ENCODE data around the gene H1-8. TPM values are rescaled to one million over a fixed set of nuclear protein-coding genes. Genes with fewer than 3 reads are reported as not detected.

Gene H1-8
- total RNA-seq, 1 experiment from 2014 or later = not detected

DNA sequence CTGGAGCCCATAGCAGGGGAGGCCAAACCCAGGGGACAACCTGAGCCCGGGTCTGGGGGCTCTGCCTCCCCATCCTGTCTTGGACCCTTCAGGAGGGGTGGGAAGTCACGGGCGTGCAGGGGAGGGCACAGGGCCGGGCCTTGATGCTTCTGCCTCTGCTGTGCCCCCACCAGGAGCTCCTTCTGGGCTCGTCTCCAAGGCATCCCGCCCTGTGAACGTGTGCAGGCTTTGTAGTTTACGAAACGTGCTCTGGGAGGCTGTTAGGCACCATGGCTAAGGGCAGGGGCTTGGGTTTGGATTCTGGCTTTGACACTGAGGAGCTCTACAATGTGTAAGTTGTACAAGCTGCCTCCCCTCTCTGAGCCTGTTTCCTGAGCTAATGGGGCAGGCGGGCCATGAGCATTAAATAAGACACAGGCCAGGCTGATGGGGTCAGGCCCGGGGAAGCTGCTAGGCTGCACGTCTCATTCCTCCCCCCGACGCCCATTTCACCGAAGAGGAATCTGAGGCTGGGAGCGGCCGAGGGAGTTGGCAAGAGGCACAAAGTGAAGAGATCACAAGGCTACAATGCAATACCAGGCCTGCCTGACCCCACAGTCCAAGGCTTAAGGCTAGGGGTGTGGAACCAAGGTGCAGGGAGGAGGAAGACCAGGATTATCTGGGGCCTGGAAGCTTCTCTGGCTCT lies 43.9 kb downstream of the H1-8 start:
- Histone ChIP-seq H3K4me2 (ENCODE audit: insufficient read depth, insufficient read length, low read length) (no peak overlapping the region), H3K56ac (ENCODE audit: insufficient read length, low read depth, low read length) (no peak overlapping the region), H3K4ac (ENCODE audit: low read depth, low read length) (no peak overlapping the region), H3T11ph (ENCODE audit: low read length) (no peak overlapping the region), H4K91ac (ENCODE audit: insufficient read length, low read depth, low read length) (no peak overlapping the region), H4K5ac (ENCODE audit: insufficient read length, low read depth, low read length) (no peak overlapping the region), H4K20me1 (ENCODE audit: control insufficient read depth, insufficient read depth, insufficient read length) (no peaks in the 10 kb centered on the region), H2BK20ac (ENCODE audit: low read depth, low read length, poor library complexity, severe bottlenecking) (no peak overlapping the region), H3K23me2 (ENCODE audit: insufficient read length, low read depth, low read length, poor library complexity, severe bottlenecking) (no peaks in the 10 kb centered on the region), H3K23ac (ENCODE audit: insufficient read length, low read depth, low read length) (no peak overlapping the region), H3K9me3 (ENCODE audit: control insufficient read depth, low read depth, low read length) (no peaks in the 10 kb centered on the region), H3K4me1 (ENCODE audit: insufficient read depth, low read length) (peaks cover 4% of the 10 kb centered on the region; the same call in 1 of the 2 replicates), H2BK120ac (ENCODE audit: low read depth, low read length, poor library complexity, severe bottlenecking) (no peak overlapping the region), H3K9ac (ENCODE audit: extremely low read depth, insufficient read length, low read length) (no peak overlapping the region), H3K18ac (ENCODE audit: insufficient read length, low read depth, low read length) (no peak overlapping the region), H2BK5ac (ENCODE audit: insufficient read length, low read length) (no peak overlapping the region), H3K27me3 (ENCODE audit: insufficient read depth, low read length) (no peaks in the 10 kb centered on the region), H3K27ac (ENCODE audit: insufficient read length, low read depth, low read length) (no peak overlapping the region), H3K14ac (ENCODE audit: insufficient read depth, low read length) (no peak overlapping the region), H3K79me2 (ENCODE audit: insufficient read depth, low read length) (no peaks in the 10 kb centered on the region), H2BK12ac (ENCODE audit: insufficient read length, low read depth, low read length) (no peak overlapping the region), H3K79me1 (ENCODE audit: insufficient read depth, low read depth, low read length, poor library complexity, severe bottlenecking) (no peaks in the 10 kb centered on the region), H4K8ac (replicated peaks; ENCODE audit: insufficient read length, low read depth, low read length) (no peak overlapping the region), H2AK5ac (ENCODE audit: insufficient read length, low read length) (no peak overlapping the region), H2BK15ac (ENCODE audit: low read depth, low read length) (no peak overlapping the region), H2AFZ (ENCODE audit: low read length) (no peak overlapping the region)
- Mint-ChIP-seq H3K4me1 (peaks cover 16 to 20% of the 10 kb centered on the region in 2 experiments), H3K27ac (peak overlapping the region in 2 of 3 experiments; percentile 85 to 86; a peak in 3 of 7 replicates), H3K27me3 (ENCODE audit: low read depth) (no peaks in the 10 kb centered on the region), H3K4me3 (no peak overlapping the region), H3K9me3 (no peaks in the 10 kb centered on the region), H3K36me3 (ENCODE audit: insufficient read depth in 1 of 3, low read depth in 3 of 3) (peaks cover 0 to 7% (median 2%) of the 10 kb centered on the region in 3 experiments; a peak in 4 of 7 replicates)
- DNase-seq = no peak
- WGBS (ENCODE audit: extremely low coverage, insufficient read length, low lambda C conversion rate) = no CpG with 5 or more reads among the region's 17 CpGs
- TF ChIP-seq, protein P1, sequence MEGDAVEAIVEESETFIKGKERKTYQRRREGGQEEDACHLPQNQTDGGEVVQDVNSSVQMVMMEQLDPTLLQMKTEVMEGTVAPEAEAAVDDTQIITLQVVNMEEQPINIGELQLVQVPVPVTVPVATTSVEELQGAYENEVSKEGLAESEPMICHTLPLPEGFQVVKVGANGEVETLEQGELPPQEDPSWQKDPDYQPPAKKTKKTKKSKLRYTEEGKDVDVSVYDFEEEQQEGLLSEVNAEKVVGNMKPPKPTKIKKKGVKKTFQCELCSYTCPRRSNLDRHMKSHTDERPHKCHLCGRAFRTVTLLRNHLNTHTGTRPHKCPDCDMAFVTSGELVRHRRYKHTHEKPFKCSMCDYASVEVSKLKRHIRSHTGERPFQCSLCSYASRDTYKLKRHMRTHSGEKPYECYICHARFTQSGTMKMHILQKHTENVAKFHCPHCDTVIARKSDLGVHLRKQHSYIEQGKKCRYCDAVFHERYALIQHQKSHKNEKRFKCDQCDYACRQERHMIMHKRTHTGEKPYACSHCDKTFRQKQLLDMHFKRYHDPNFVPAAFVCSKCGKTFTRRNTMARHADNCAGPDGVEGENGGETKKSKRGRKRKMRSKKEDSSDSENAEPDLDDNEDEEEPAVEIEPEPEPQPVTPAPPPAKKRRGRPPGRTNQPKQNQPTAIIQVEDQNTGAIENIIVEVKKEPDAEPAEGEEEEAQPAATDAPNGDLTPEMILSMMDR (conservative IDR thresholded peaks at IDR 0.05) = no peak

Data from H9 (cell line).